CD4-positive, alpha-beta T cell (primary cell): Measurements from ENCODE around the gene FEM1A. TPM values are rescaled to one million over a fixed set of nuclear protein-coding genes. Genes with fewer than 3 reads are reported as not detected.

Experiments
- ATAC-seq: fragments of 200-7000 bp; cut with Tn5 transposase; one replicate; pipeline ENCODE4 v1.10.0; 2022; ENCODE audit warnings: mild to moderate bottlenecking; ENCODE audit not compliant: poor library complexity
- CTCF ChIA-PET: fragments of 350-600 bp; sonication (Branson Sonifier 250); formaldehyde crosslinking; loops from one replicate; lab custom pipeline; 2021; ENCODE audit warnings: antibody characterized with exemption, inconsistent platforms; lab: Charles Lee
- POLR2A ChIA-PET: fragments of 350-600 bp; sonication (Branson Sonifier 250); formaldehyde crosslinking; loops from one replicate; lab custom pipeline; 2021; ENCODE audit warnings: antibody characterized with exemption, inconsistent platforms; lab: Charles Lee
- DNase-seq, 14 experiments: peaks; one replicate each; pipeline ENCODE4 v3.0.0-alpha.2; 2013 to 2020; ENCODE audit warnings: mixed read lengths in 2 of 14
- H3K27ac ChIP-seq, 2 donors: one replicate each; pipeline versions ENCODE4 v1.5.1 to v1.7.0; 2013; ENCODE audit warnings: low read length in 2 of 2, low read depth in 1 of 2, mild to moderate bottlenecking in 1 of 2
- H3K27me3 ChIP-seq, 2 experiments: 1 replicate in 1 of 2; 2 replicates in 1 of 2; pipeline versions ENCODE4 v1.6.1 to v1.7.0; 2013; ENCODE audit warnings: low read length in 2 of 2, control low read depth in 1 of 2, mild to moderate bottlenecking in 1 of 2, moderate library complexity in 1 of 2; ENCODE audit not compliant: insufficient read depth in 2 of 2, control insufficient read depth in 1 of 2
- H3K36me3 ChIP-seq: one replicate; pipeline ENCODE4 v1.6.1; 2013; ENCODE audit warnings: low read length, control low read depth; ENCODE audit not compliant: insufficient read depth
- H3K4me1 ChIP-seq: one replicate; pipeline ENCODE4 v1.6.1; 2013; ENCODE audit warnings: low read length, control low read depth; ENCODE audit not compliant: insufficient read depth
- H3K4me3 ChIP-seq: one replicate; pipeline ENCODE4 v1.5.1; 2013; ENCODE audit warnings: mild to moderate bottlenecking, low read length, moderate library complexity
- H3K9me3 ChIP-seq, 2 experiments: 1 replicate in 1 of 2; 2 replicates in 1 of 2; pipeline versions ENCODE4 v1.6.1 to v1.7.0; 2013; ENCODE audit warnings: low read length in 2 of 2, mild to moderate bottlenecking in 2 of 2, control low read depth in 1 of 2, moderate library complexity in 1 of 2; ENCODE audit not compliant: control insufficient read depth in 1 of 2, insufficient read depth in 1 of 2
- H3K27ac Mint-ChIP-seq: one replicate; pipeline ENCODE4 v1.8.0; 2020; ENCODE audit warnings: mixed read lengths
- H3K27me3 Mint-ChIP-seq: one replicate; pipeline ENCODE4 v1.8.0; 2021; ENCODE audit warnings: mixed read lengths
- H3K36me3 Mint-ChIP-seq: one replicate; pipeline ENCODE4 v1.8.0; 2021; ENCODE audit warnings: low read depth, mixed read lengths
- H3K4me1 Mint-ChIP-seq: one replicate; pipeline ENCODE4 v1.8.0; 2021; ENCODE audit warnings: low read depth, mixed read lengths
- H3K4me3 Mint-ChIP-seq: one replicate; pipeline ENCODE4 v1.8.0; 2020; ENCODE audit warnings: mild to moderate bottlenecking, mixed read lengths
- H3K9me3 Mint-ChIP-seq: one replicate; pipeline ENCODE4 v1.8.0; 2020; ENCODE audit warnings: mixed read lengths
- CTCF ChIP-seq: fragments of 200-600 bp; IDR thresholded peaks from one replicate; pipeline ENCODE4 v1.8.0; 2022; ENCODE audit warnings: antibody characterized with exemption, mild to moderate bottlenecking
- intact Hi-C, 2 experiments: fragments of 100-400 bp; cut with DNase I in 1 of 2; cut with micrococcal nuclease in 1 of 2; formaldehyde crosslinking; loops; one replicate each; pipeline versions ENCODE4 v1.15.1 to v1.9.0; 2023 to 2025; cut with DNase I, micrococcal nuclease
- microRNA-seq: library from miRNA; unstranded; fragments of <30 nt; microRNA quantifications from one replicate; pipeline ENCODE4 v1.2.0, GENCODE V29; 2021; ENCODE audit warnings: borderline microRNAs expressed, borderline replicate concordance
- total RNA-seq, 174 experiments: library from RNA in 2 of 174; stranded (reverse) in 2 of 174; gene quantifications; one replicate each; pipeline ENCODE4 v1.2.3 and lab custom pipeline; 2021 to 2026

The FEM1A gene
- total RNA-seq, 2 experiments from 2014 or later, result 11.8 to 12.1 TPM

GRCh38 chr19:4849019-4849418, 57.5 kb downstream of the FEM1A start:
- no peak for TF ChIP-seq CTCF
- H3K9me3 Mint-ChIP-seq, result no peaks in the 10 kb centered on the region
- DNase-seq (no peak), ATAC-seq (no peak)
- Histone ChIP-seq H3K4me1 (peaks cover 5% of the 10 kb centered on the region), H3K4me3 (no peak overlapping the region), H3K27ac (no peak overlapping the region), H3K9me3 (no peaks in the 10 kb centered on the region), H3K36me3 (peaks cover 20% of the 10 kb centered on the region), H3K27me3 (no peaks in the 10 kb centered on the region)
- POLR2A ChIA-PET, result no interaction called here
- H3K27ac Mint-ChIP-seq, result no peak overlapping the region
- H3K36me3 Mint-ChIP-seq, result peaks cover 40% of the 10 kb centered on the region
- no peaks in the 10 kb centered on the region for H3K27me3 Mint-ChIP-seq
- no peak overlapping the region for H3K4me3 Mint-ChIP-seq
- intact Hi-C loops, result no loop called here
- CTCF ChIA-PET, result interaction anchor here (5.4 kb wide), 1 partner anchor 39 kb away, joined by 76 read pairs; no protein-coding TSS in a partner anchor
- no peaks in the 10 kb centered on the region for H3K4me1 Mint-ChIP-seq

Small RNAs within 50 kb of the gene (microRNA-seq; reads per million reads assigned to microRNA genes)
- 1.8 reads per million for gene MIR7-3

Other genes starting within 250 kb of the FEM1A start
- gene SEMA6B, start 232.1 kb upstream of the FEM1A start, total RNA-seq, result under 1 TPM; 0.14 to 0.17 TPM
- 1 to 10 TPM; 4.4 to 5.1 TPM for gene TNFAIP8L1, start 152.2 kb upstream of the FEM1A start, total RNA-seq
- gene MYDGF, start 121.4 kb upstream of the FEM1A start, total RNA-seq, result 10 to 100 TPM; 22.0 to 23.0 TPM
- 10 to 100 TPM; 67.9 to 72.8 TPM for gene DPP9, start 67.9 kb upstream of the FEM1A start, total RNA-seq
- 10 to 100 TPM; 14.7 to 15.0 TPM for gene TICAM1, start 40.0 kb downstream of the FEM1A start, total RNA-seq
- 10 to 100 TPM; 18.2 to 19.1 TPM for gene PLIN3, start 75.9 kb downstream of the FEM1A start, total RNA-seq
- 1 to 10 TPM; 4.4 to 4.7 TPM for gene ARRDC5, start 111.2 kb downstream of the FEM1A start, total RNA-seq
- under 1 TPM; 0.16 to 0.20 TPM for gene UHRF1, start 117.8 kb downstream of the FEM1A start, total RNA-seq
- gene KDM4B, start 177.4 kb downstream of the FEM1A start, total RNA-seq, result 10 to 100 TPM; 41.8 to 42.5 TPM